Stimulated activated CD8-positive, alpha-beta memory T cell treated with anti-CD3 and anti-CD28 coated beads, Interleukin-12 subunit alpha, Interleukin-12 subunit beta, amount 100 ng/mL, for 24 hours (primary cell): ENCODE results near the gene CHID1.

ENCODE experiments used
- DNase-seq: peaks from one replicate; pipeline ENCODE4 v3.0.0-alpha.2; 2020; ENCODE audit errors: extremely low read depth

Gene CHID1

DNA sequence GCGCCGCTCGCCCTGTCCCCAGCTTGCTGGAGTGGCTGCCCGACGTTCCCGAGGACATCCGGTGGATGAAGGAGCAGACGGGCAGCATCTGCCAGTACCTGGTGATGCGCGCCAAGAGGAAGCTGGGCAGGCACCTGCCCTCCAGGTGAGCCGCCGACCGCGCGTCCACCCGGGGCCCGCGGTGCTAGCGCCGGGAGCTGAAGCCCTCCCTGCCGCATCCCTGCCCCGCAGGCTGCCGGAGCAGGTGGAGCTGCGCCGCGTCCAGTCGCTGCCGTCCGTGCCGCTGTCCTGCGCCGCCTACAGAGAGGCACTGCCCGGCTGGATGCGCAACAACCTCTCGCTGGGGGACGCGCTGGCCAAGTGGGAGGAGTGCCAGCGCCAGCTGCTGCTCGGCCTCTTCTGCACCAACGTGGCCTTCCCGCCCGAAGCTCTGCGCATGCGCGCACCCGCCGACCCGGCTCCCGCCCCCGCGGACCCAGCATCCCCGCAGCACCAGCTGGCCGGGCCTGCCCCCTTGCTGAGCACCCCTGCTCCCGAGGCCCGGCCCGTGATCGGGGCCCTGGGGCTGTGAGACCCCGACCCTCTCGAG, 86.2 kb downstream of the CHID1 start:
- no peak for DNase-seq

GRCh38 chr11:823441-824291, 86.9 kb downstream of the CHID1 start:
- DNase-seq, result no peak

GRCh38 chr11:821512-822371, 88.9 kb downstream of the CHID1 start:
- no peak for DNase-seq

GRCh38 chr11:820655-821511, 89.7 kb downstream of the CHID1 start:
- DNase-seq, result no peak

DNA sequence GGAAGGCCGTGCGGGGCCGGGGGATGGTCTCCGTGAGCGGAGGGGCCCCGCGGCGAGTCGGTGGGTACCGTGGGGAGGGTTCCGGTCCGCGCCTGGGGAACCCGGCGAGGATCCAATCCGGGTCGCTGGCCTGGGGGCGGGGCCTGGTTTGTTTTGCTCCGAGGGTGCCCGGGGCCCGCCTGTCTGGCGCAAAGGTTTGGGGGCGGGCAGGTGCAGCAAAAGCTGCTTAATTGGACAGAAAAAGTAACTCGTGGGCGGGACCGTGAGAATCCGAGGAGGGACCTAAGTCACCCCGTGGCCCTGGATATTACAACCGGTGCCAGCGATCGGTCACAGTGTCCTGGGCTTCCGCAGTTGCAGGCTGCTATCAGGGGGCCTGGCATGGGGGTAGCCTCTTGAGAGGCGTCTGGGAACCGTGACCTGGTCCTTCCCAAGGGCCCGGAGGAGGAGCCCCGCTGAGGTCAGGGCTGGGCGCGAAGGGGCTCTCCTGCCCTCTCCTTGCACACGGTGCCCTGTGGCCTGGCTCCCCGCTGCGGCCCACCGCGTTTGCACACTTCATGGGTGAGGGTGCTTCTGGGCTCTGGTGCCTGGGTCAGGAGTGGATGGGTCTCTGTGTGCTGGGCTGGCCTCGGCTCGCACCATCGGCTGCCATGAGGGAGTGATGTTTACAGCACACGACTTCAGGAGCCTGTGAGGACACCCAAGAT, 90.5 kb downstream of the CHID1 start:
- peak; percentile 88 for DNase-seq

DNA sequence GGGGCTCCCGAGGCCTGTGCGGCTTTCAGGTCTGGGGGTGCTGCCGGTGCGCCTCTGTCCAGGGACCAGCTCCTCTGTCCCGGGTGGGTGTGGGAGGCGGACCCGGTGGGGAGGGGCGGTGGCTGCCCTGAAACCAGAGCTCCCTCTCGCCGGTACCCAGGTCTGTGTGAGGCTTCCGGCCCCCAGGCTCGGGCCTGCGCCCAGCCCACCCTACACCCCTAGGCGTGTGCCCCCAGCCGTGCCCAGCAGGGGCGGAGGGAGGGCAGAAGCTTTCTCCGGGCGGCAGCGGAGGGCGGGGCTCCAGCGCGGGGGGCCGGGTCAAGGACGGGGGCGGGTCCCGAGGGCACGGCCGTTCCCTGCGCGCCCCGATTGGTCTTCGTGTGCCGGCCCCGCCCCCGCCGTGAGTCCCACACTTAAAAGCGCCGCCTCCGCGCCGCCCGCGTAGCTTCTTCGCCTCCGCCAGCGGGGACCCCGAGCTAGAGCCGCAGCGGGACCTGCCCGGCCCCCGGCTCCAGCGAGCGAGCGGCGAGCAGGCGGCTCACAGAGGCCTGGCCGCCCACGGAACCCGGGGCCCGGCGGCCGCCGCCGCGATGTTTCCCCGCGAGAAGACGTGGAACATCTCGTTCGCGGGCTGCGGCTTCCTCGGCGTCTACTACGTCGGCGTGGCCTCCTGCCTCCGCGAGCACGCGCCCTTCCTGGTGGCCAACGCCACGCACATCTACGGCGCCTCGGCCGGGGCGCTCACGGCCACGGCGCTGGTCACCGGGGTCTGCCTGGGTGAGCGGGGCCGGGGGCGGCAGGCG, 91.3 kb downstream of the CHID1 start:
- peak; percentile 79 for DNase-seq

DNA sequence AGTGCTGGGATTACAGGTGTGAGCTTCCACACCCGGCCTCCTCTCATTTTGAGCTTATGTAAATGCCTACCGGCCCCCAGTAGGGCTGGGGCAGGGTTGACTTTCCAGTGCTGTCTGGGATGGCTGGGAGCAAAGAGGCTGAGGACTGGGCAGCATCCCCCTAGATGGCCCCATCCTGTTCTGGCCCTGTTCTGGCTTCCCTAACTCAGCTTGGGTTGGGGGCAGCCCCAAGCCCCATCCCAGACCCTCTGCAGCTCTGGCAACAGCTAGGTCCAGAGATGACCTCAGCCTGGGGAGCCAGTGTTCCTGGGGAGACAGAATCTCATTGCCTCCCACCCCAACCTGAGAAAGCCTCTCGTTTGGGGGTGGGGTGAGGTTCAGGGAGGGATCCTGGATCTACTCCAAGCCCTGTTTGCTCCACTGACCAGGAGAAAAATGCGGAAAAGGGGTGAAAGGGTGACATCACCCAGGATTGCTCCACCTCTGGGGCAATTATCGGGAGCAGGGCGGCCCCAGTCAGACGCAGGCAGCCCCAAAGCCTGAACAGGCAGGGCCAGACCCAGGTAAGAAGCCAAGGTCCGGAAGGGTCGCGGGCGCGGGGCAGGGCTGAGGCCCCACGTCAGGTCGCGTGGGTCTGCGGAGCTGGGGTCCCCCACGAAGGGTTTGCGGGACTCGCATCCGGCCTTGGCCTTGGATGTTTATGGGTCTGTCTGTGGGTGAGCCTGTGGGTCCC, 92.0 kb downstream of the CHID1 start, which contains the start of gene PNPLA2:
PNPLA2 (plus strand) TSS at position 519 of the 733 bp plus-strand sequence. CDS start 805 bp downstream, outside the sequence.
- no peak for DNase-seq
